Natural killer cell (primary cell): ENCODE results near the gene PRR16. TPM values are rescaled to one million over a fixed set of nuclear protein-coding genes. Genes with fewer than 3 reads are reported as not detected.

Experiments used
- ATAC-seq, 3 donors: fragments of 150-1000 bp in 2 of 3; fragments of 200-7000 bp in 1 of 3; cut with Tn5 transposase; 1 replicate in 1 of 3; 2 replicates in 2 of 3; pipeline ENCODE4 v1.10.0; 2021; ENCODE audit warnings: mild to moderate bottlenecking in 2 of 3, moderate library complexity in 2 of 3
- DNase-seq, 2 donors: peaks; one replicate each; pipeline versions ENCODE4 v3.0.0 to v3.0.0-alpha.2; 2013 to 2021; ENCODE audit warnings: mixed read lengths in 1 of 2
- H3K27ac ChIP-seq: one replicate; pipeline ENCODE4 v1.5.1; 2013; ENCODE audit warnings: mild to moderate bottlenecking, low read length
- H3K27me3 ChIP-seq: one replicate; pipeline ENCODE4 v1.6.1; 2013; ENCODE audit warnings: low read length; ENCODE audit not compliant: control insufficient read depth, insufficient read depth
- H3K36me3 ChIP-seq: one replicate; pipeline ENCODE4 v1.6.1; 2013; ENCODE audit warnings: low read length; ENCODE audit not compliant: control insufficient read depth, insufficient read depth
- H3K4me1 ChIP-seq: one replicate; pipeline ENCODE4 v1.6.1; 2013; ENCODE audit warnings: low read length; ENCODE audit not compliant: control insufficient read depth, insufficient read depth
- H3K4me3 ChIP-seq: one replicate; pipeline ENCODE4 v1.5.1; 2013; ENCODE audit warnings: low read length
- H3K9me3 ChIP-seq: one replicate; pipeline ENCODE4 v1.6.1; 2013; ENCODE audit warnings: low read length; ENCODE audit not compliant: control insufficient read depth, insufficient read depth
- H3K27ac Mint-ChIP-seq, 2 donors: one replicate each; pipeline ENCODE4 v1.8.0; 2022; ENCODE audit warnings: mild to moderate bottlenecking in 2 of 2, mixed read lengths in 2 of 2, moderate library complexity in 1 of 2
- H3K27me3 Mint-ChIP-seq, 2 donors: one replicate each; pipeline ENCODE4 v1.8.0; 2022; ENCODE audit warnings: low read depth in 2 of 2, mixed read lengths in 2 of 2
- H3K36me3 Mint-ChIP-seq: one replicate; pipeline ENCODE4 v1.8.0; 2022; ENCODE audit warnings: mixed read lengths
- H3K4me1 Mint-ChIP-seq, 2 donors: one replicate each; pipeline ENCODE4 v1.8.0; 2022; ENCODE audit warnings: mixed read lengths in 2 of 2
- H3K4me3 Mint-ChIP-seq: one replicate; pipeline ENCODE4 v1.8.0; 2022; ENCODE audit warnings: mild to moderate bottlenecking, moderate library complexity, mixed read lengths
- H3K9me3 Mint-ChIP-seq, 2 donors: one replicate each; pipeline ENCODE4 v1.8.0; 2022; ENCODE audit warnings: mixed read lengths in 2 of 2
- CTCF ChIP-seq: fragments of 200-600 bp; IDR thresholded peaks from one replicate; pipeline ENCODE4 v1.8.0; 2022; ENCODE audit warnings: antibody characterized with exemption
- WGBS: methylation state at CpG from one replicate; pipeline ENCODE4 v1.1.7; 2013; ENCODE audit warnings: missing lambda C conversion rate; ENCODE audit not compliant: insufficient coverage; 5-methylcytosine and 5-hydroxymethylcytosine counted together
- intact Hi-C: fragments of 100-400 bp; cut with micrococcal nuclease; formaldehyde crosslinking; loops from one replicate; pipeline ENCODE4 v1.14.2; 2022
- total RNA-seq, 4 donors: library from RNA; stranded (reverse); fragments of 120-200 nt in 1 of 4; gene quantifications; one replicate each; pipeline versions ENCODE4 v1.2.3 to v1.2.4, GENCODE V29; 2013 to 2022

Gene PRR16
- total RNA-seq, 3 donors from 2014 or later (not counting 1 experiment from before 2014, with no cell fraction given): not detected

- H3K4me1 Mint-ChIP-seq: no peaks in the 10 kb centered on the region
- peaks cover 5 to 11% of the 10 kb centered on the region in 2 donors for H3K9me3 Mint-ChIP-seq
- Histone ChIP-seq H3K36me3 (no peaks in the 10 kb centered on the region), H3K27ac (no peak overlapping the region), H3K4me1 (no peaks in the 10 kb centered on the region), H3K4me3 (no peak overlapping the region), H3K9me3 (peaks cover 3% of the 10 kb centered on the region), H3K27me3 (no peaks in the 10 kb centered on the region)
- ATAC-seq (no peak), DNase-seq (no peak)
- H3K36me3 Mint-ChIP-seq: no peaks in the 10 kb centered on the region
- no peak for TF ChIP-seq CTCF
- H3K27ac Mint-ChIP-seq: no peak overlapping the region
- 88% methylated on average over 3 of the region's 5 CpGs for WGBS
- H3K27me3 Mint-ChIP-seq: no peaks in the 10 kb centered on the region
- H3K4me3 Mint-ChIP-seq: no peak overlapping the region
- intact Hi-C loops: no loop called here
These were observed 53.6 kb downstream of the PRR16 start for GRCh38 chr5:120517607-120518252.

GRCh38 chr5:120518581-120518980, 54.5 kb downstream of the PRR16 start:
- H3K9me3 Mint-ChIP-seq: peaks cover 2 to 7% of the 10 kb centered on the region in 2 donors
- H3K27ac ChIP-seq: no peak overlapping the region
- H3K36me3 Mint-ChIP-seq: no peaks in the 10 kb centered on the region
- no CpG with 5 or more reads among the region's 1 CpG for WGBS
- H3K4me1 Mint-ChIP-seq: no peaks in the 10 kb centered on the region
- no peak for ATAC-seq
- no peak for TF ChIP-seq CTCF
- no peak overlapping the region for H3K4me3 ChIP-seq
- no peaks in the 10 kb centered on the region for H3K4me1 ChIP-seq
- no peak overlapping the region for H3K27ac Mint-ChIP-seq
- intact Hi-C loops: no loop called here
- no peaks in the 10 kb centered on the region for H3K36me3 ChIP-seq
- H3K27me3 ChIP-seq: no peaks in the 10 kb centered on the region
- no peaks in the 10 kb centered on the region for H3K27me3 Mint-ChIP-seq
- H3K9me3 ChIP-seq: no peaks in the 10 kb centered on the region
- no peak overlapping the region for H3K4me3 Mint-ChIP-seq
- DNase-seq: no peak

- Mint-ChIP-seq H3K36me3 (no peaks in the 10 kb centered on the region), H3K4me1 (no peaks in the 10 kb centered on the region), H3K9me3 (peaks cover 6 to 11% of the 10 kb centered on the region in 2 donors), H3K27me3 (no peaks in the 10 kb centered on the region), H3K27ac (no peak overlapping the region), H3K4me3 (no peak overlapping the region)
- H3K9me3 ChIP-seq: no peaks in the 10 kb centered on the region
- H3K36me3 ChIP-seq: no peaks in the 10 kb centered on the region
- ATAC-seq (no peak), DNase-seq (no peak)
- no peak overlapping the region for H3K27ac ChIP-seq
- H3K4me3 ChIP-seq: no peak overlapping the region
- no peaks in the 10 kb centered on the region for H3K27me3 ChIP-seq
- H3K4me1 ChIP-seq: no peaks in the 10 kb centered on the region
- intact Hi-C loops: no loop called here
- 70% methylated on average over 1 of the region's 3 CpGs for WGBS
- no peak for TF ChIP-seq CTCF
These were observed 63.2 kb downstream of the PRR16 start for GRCh38 chr5:120527251-120527650.

DNA sequence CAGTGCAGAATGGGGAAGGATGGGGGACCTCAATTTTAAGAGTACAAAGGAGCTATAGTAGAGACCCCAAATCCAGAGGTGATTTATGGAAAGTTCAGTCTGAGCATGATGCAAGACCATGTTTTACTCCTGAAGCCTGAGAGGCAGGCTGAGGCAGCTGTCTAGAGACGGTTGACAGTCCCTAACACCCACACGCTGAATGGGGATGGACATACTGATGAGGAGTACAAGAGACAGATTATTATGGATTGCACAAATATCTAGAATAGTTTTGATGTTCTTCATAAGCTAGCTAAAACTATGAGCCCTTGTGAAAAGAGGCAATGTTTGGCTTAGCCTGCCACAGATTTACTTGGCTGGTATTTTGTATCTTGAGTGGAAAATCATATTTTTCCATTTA, 64.5 kb downstream of the PRR16 start:
- peaks cover 6 to 11% of the 10 kb centered on the region in 2 donors for H3K9me3 Mint-ChIP-seq
- no peak for TF ChIP-seq CTCF
- intact Hi-C loops: no loop called here
- H3K27ac Mint-ChIP-seq: no peak overlapping the region
- Histone ChIP-seq H3K9me3 (no peaks in the 10 kb centered on the region), H3K4me3 (no peak overlapping the region), H3K27ac (no peak overlapping the region), H3K4me1 (no peaks in the 10 kb centered on the region), H3K36me3 (no peaks in the 10 kb centered on the region), H3K27me3 (no peaks in the 10 kb centered on the region)
- 100% methylated on average over 2 of the region's 2 CpGs for WGBS
- H3K4me3 Mint-ChIP-seq: no peak overlapping the region
- no peaks in the 10 kb centered on the region for H3K27me3 Mint-ChIP-seq
- no peak for ATAC-seq
- H3K4me1 Mint-ChIP-seq: no peaks in the 10 kb centered on the region
- H3K36me3 Mint-ChIP-seq: no peaks in the 10 kb centered on the region
- no peak for DNase-seq
